ENCODE results near the gene CDH13.

The CDH13 gene

GRCh38 chr16:83842291-83842690 lies 1215.5 kb downstream of the CDH13 start:
- DNase-seq (ENCODE audit: low read depth), result no peak

GRCh38 chr16:83842756-83843507 lies 1216.2 kb downstream of the CDH13 start:
- no peak for DNase-seq (ENCODE audit: low read depth)

- DNase-seq (ENCODE audit: low read depth), result no peak
Observed at GRCh38 chr16:83843657-83844056, 1216.9 kb downstream of the CDH13 start.

GRCh38 chr16:83845263-83845662 lies 1218.5 kb downstream of the CDH13 start:
- no peak for DNase-seq (ENCODE audit: low read depth)

- no peak for DNase-seq (ENCODE audit: low read depth)
Observed at GRCh38 chr16:83847371-83848225, 1220.8 kb downstream of the CDH13 start.

- DNase-seq (ENCODE audit: low read depth), result no peak
Observed at GRCh38 chr16:83849421-83849820, 1222.7 kb downstream of the CDH13 start.

All from stimulated activated CD4-positive, alpha-beta T cell treated with anti-CD3 and anti-CD28 coated beads, Interleukin-2, amount 100 ng/mL, for 4 hours (primary cell).